HL-60 (cell line): ENCODE data around the gene TXNRD2.

Experiments used
- CTCF ChIP-seq: IDR thresholded peaks from one replicate; pipeline ENCODE4 v1.5.1; 2011; ENCODE audit warnings: low read length, control low read depth, inconsistent platforms; ENCODE audit not compliant: insufficient read depth
- POLR2AphosphoS5 ChIP-seq: IDR thresholded peaks from 2 replicates; pipeline ENCODE4 v1.6.1; 2012; ENCODE audit warnings: low read depth
- REST ChIP-seq: IDR thresholded peaks from 2 replicates; pipeline ENCODE4 v1.6.1; 2012; ENCODE audit warnings: low read depth; ENCODE audit not compliant: insufficient replicate concordance

- TF ChIP-seq CTCF, result no peak
- no peak for TF ChIP-seq POLR2AphosphoS5
- no peak for TF ChIP-seq REST
Observed at GRCh38 chr22:19850763-19851109, 90.9 kb downstream of the TXNRD2 start.
